GM23248 (cell line): ENCODE results near the gene KDM7A.

Source experiments
- EZH2 ChIP-seq: fragments of 200-600 bp; sonication (generic); IDR thresholded peaks from 2 replicates; pipeline ENCODE4 v1.6.1; 2018; ENCODE audit warnings: antibody characterized with exemption, mild to moderate bottlenecking; ENCODE audit not compliant: insufficient read depth, poor library complexity, severe bottlenecking
- EZH2phosphoT487 ChIP-seq: fragments of 200-600 bp; sonication (generic); IDR thresholded peaks from 2 replicates; pipeline ENCODE4 v1.6.1; 2018; ENCODE audit warnings: antibody characterized with exemption, moderate library complexity, mild to moderate bottlenecking, low read depth; ENCODE audit not compliant: insufficient read depth

DNA sequence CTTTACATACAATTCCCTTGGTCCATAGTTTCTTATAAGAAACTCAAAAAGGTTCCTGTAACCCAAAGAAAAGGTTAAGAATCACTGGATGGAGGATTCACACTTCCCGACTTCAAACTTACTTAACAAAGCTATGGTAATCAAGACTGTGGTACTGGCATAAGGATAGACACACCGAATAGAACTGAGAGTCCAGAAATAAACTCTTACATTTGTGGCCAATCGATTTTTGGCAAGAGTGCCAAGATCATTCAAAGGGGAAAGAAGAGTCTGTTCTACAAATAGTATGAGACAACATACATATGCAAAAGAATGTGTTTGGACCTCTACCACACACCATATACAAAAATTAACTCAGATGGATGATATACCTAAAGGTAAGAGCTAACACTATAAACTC, 32.8 kb downstream of the KDM7A start:
- TF ChIP-seq EZH2 (no peak), EZH2phosphoT487 (no peak)
